Activated CD4-positive, alpha-beta T cell treated with anti-CD3 and anti-CD28 coated beads, Interleukin-2, amount 50 U/mL, for 16 hours (primary cell): Measurements from ENCODE around the gene CTTNBP2.

Source experiments
- DNase-seq: peaks from one replicate; pipeline ENCODE4 v3.0.0-alpha.2; 2020

Gene CTTNBP2

GRCh38 chr7:117679120-117679519 is 194.1 kb downstream of the CTTNBP2 start:
- DNase-seq, result no peak

- DNase-seq, result no peak
Measured at GRCh38 chr7:117675497-117676435, 197.5 kb downstream of the CTTNBP2 start.

- DNase-seq, result no peak
Measured at GRCh38 chr7:117674617-117675016, 198.6 kb downstream of the CTTNBP2 start.

GRCh38 chr7:117673839-117674238 is 199.4 kb downstream of the CTTNBP2 start:
- peak; percentile 8 for DNase-seq

GRCh38 chr7:117673367-117673766 is 199.9 kb downstream of the CTTNBP2 start:
- DNase-seq, result no peak

GRCh38 chr7:117672453-117672852 is 200.8 kb downstream of the CTTNBP2 start:
- DNase-seq, result no peak

GRCh38 chr7:117669818-117670217 is 203.4 kb downstream of the CTTNBP2 start:
- DNase-seq, result no peak

GRCh38 chr7:117667456-117667855 is 205.8 kb downstream of the CTTNBP2 start:
- DNase-seq, result no peak

GRCh38 chr7:117666689-117667088 is 206.6 kb downstream of the CTTNBP2 start:
- DNase-seq, result no peak

- no peak for DNase-seq
Measured at GRCh38 chr7:117666031-117666430, 207.2 kb downstream of the CTTNBP2 start.

- DNase-seq, result no peak
Measured at GRCh38 chr7:117665368-117665767, 207.9 kb downstream of the CTTNBP2 start.

GRCh38 chr7:117664047-117664446 is 209.2 kb downstream of the CTTNBP2 start:
- DNase-seq, result no peak

- DNase-seq, result no peak
Measured at GRCh38 chr7:117661328-117661727, 211.9 kb downstream of the CTTNBP2 start.
